Thyroid gland (tissue), 4 donors: ENCODE data around the gene RPN2. TPM values are rescaled to one million over a fixed set of nuclear protein-coding genes. Genes with fewer than 3 reads are reported as not detected.
A peak's percentile ranks its signal among the peaks of the same experiment; 100 is the strongest.

Experiments used
- DNase-seq, 2 donors: peaks; one replicate each; pipeline ENCODE4 v3.0.0-alpha.2; 2019
- H3K27ac ChIP-seq, 3 donors: fragments of 200-600 bp; sonication (generic); 1 replicate in 2 of 3; 2 replicates in 1 of 3; pipeline ENCODE4 v1.5.1; 2016 to 2019; ENCODE audit warnings: mild to moderate bottlenecking in 1 of 3, moderate library complexity in 1 of 3
- H3K27me3 ChIP-seq: fragments of 200-600 bp; sonication (generic); one replicate; pipeline ENCODE4 v1.5.1; 2019
- H3K36me3 ChIP-seq, 2 donors: fragments of 200-600 bp; sonication (generic); one replicate each; pipeline ENCODE4 v1.5.1; 2016 to 2019
- H3K4me1 ChIP-seq, 2 donors: fragments of 200-600 bp; sonication (generic); one replicate each; pipeline ENCODE4 v1.5.1; 2017 to 2019
- H3K4me3 ChIP-seq, 3 donors: fragments of 200-600 bp; sonication (generic); replicated peaks in 1 of 3; 1 replicate in 2 of 3; 2 replicates in 1 of 3; pipeline ENCODE4 v1.5.1; 2016; ENCODE audit warnings: mild to moderate bottlenecking in 1 of 3
- H3K9me3 ChIP-seq: fragments of 200-600 bp; sonication (generic); one replicate; pipeline ENCODE4 v1.5.1; 2017
- CTCF ChIP-seq, 6 experiments: fragments of 200-600 bp in 3 of 6; fragments of 450-650 bp in 3 of 6; sonication (generic) in 3 of 6; IDR thresholded peaks; one replicate each; pipeline ENCODE4 v1.5.1; 2016 to 2019; ENCODE audit warnings: antibody characterized with exemption in 6 of 6, mild to moderate bottlenecking in 2 of 6, inconsistent platforms in 1 of 6, moderate library complexity in 1 of 6
- POLR2A ChIP-seq, 2 donors: fragments of 450-650 bp; IDR thresholded peaks; one replicate each; pipeline ENCODE4 v1.6.1; 2017; ENCODE audit warnings: antibody characterized with exemption in 2 of 2, mild to moderate bottlenecking in 2 of 2, moderate library complexity in 1 of 2
- WGBS, 2 donors: methylation state at CpG; one replicate each; pipeline ENCODE4 v1.1.5; 2017; 5-methylcytosine and 5-hydroxymethylcytosine counted together
- intact Hi-C: fragments of 100-400 bp; cut with DNase I; formaldehyde crosslinking; loops from one replicate; pipeline ENCODE4 v1.15.1; 2023
- total RNA-seq, 4 donors: library from RNA; depleted of rRNA; stranded (reverse); fragments of >200 nt; gene quantifications; one replicate each; pipeline ENCODE4 v1.2.3, GENCODE V29; 2016

Gene RPN2
- total RNA-seq, 4 donors from 2014 or later, result 175 to 342 (median 296) TPM

GRCh38 chr20:37179683-37180524 is 774 bp downstream of the RPN2 start:
- TF ChIP-seq POLR2A (IDR thresholded peaks at IDR 0.05), result no peak
- H3K4me1 ChIP-seq, result peaks cover 15 to 25% of the 10 kb centered on the region in 2 donors
- intact Hi-C loops, result no loop called here

GRCh38 chr20:37185686-37186085 is 6.6 kb downstream of the RPN2 start:
- 89 to 93% methylated on average over 5 of the region's 5 CpGs for whole genome bisulfite sequencing, 2 donors
- peaks cover 4 to 9% of the 10 kb centered on the region in 2 donors for H3K4me1 ChIP-seq
- H3K36me3 ChIP-seq, result peaks cover 6 to 24% of the 10 kb centered on the region in 2 donors
- H3K27ac ChIP-seq, result no peak overlapping the region
- no peak overlapping the region for H3K4me3 ChIP-seq
- no peak for TF ChIP-seq CTCF (IDR thresholded peaks at IDR 0.05)
- TF ChIP-seq POLR2A (IDR thresholded peaks at IDR 0.05), result no peak
- no peaks in the 10 kb centered on the region for H3K27me3 ChIP-seq
- no peaks in the 10 kb centered on the region for H3K9me3 ChIP-seq
- no peak for DNase-seq
- intact Hi-C loops, result no loop called here

More at GRCh38 chr20:37179683-37180524, 774 bp downstream of the RPN2 start:
- Histone ChIP-seq H3K27ac (peak overlapping the region in 2 of 3 donors; percentile 89 to 99), H3K27me3 (no peaks in the 10 kb centered on the region), H3K4me3 (peak overlapping the region; percentile 48 to 84 (median 81)), H3K36me3 (peaks cover 0 to 9% of the 10 kb centered on the region in 2 donors), H3K9me3 (no peaks in the 10 kb centered on the region)
- WGBS, 2 donors, result 8% methylated on average over 15 of the region's 15 CpGs
- DNase-seq, result no peak

GRCh38 chr20:37188787-37189186 is 9.7 kb downstream of the RPN2 start:
- DNase-seq, result no peak
- Histone ChIP-seq H3K4me3 (no peak overlapping the region), H3K27me3 (no peaks in the 10 kb centered on the region), H3K9me3 (no peaks in the 10 kb centered on the region), H3K36me3 (peaks cover 6 to 24% of the 10 kb centered on the region in 2 donors), H3K4me1 (peaks cover 5 to 13% of the 10 kb centered on the region in 2 donors), H3K27ac (no peak overlapping the region)
- WGBS, 2 donors, result 90 to 96% methylated on average over 6 of the region's 7 CpGs
- TF ChIP-seq CTCF (IDR thresholded peaks at IDR 0.05) (no peak), POLR2A (IDR thresholded peaks at IDR 0.05) (no peak)
- intact Hi-C loops, result no loop called here

GRCh38 chr20:37189416-37190016 is 10.4 kb downstream of the RPN2 start:
- Histone ChIP-seq H3K4me1 (peaks cover 5 to 11% of the 10 kb centered on the region in 2 donors), H3K9me3 (no peaks in the 10 kb centered on the region), H3K4me3 (no peak overlapping the region), H3K27ac (no peak overlapping the region), H3K27me3 (no peaks in the 10 kb centered on the region), H3K36me3 (peaks cover 6 to 19% of the 10 kb centered on the region in 2 donors)
- intact Hi-C loops, result loop anchor here (10.0 kb wide), 2 partner anchors 185 to 345 kb away; no protein-coding TSS in a partner anchor
- WGBS, 2 donors, result 70 to 78% methylated on average over 6 of the region's 6 CpGs
- no peak for DNase-seq
- no peak for TF ChIP-seq CTCF (IDR thresholded peaks at IDR 0.05)
- no peak for TF ChIP-seq POLR2A (IDR thresholded peaks at IDR 0.05)

GRCh38 chr20:37190354-37191112 is 11.4 kb downstream of the RPN2 start:
- H3K36me3 ChIP-seq, result peaks cover 5 to 9% of the 10 kb centered on the region in 2 donors
- no peaks in the 10 kb centered on the region for H3K27me3 ChIP-seq
- DNase-seq, result no peak
- no peak overlapping the region for H3K27ac ChIP-seq
- no peak overlapping the region for H3K4me3 ChIP-seq
- no peak for TF ChIP-seq CTCF (IDR thresholded peaks at IDR 0.05)
- no peak for TF ChIP-seq POLR2A (IDR thresholded peaks at IDR 0.05)
- intact Hi-C loops, result loop anchor here (10.0 kb wide), 2 partner anchors 186 to 344 kb away; no protein-coding TSS in a partner anchor
- H3K4me1 ChIP-seq, result peaks cover 5 to 19% of the 10 kb centered on the region in 2 donors
- WGBS, 2 donors, result 80 to 83% methylated on average over 9 of the region's 9 CpGs
- no peaks in the 10 kb centered on the region for H3K9me3 ChIP-seq
